ENCODE data around the gene VSIG10L2.
"Not testable (repeated sequence)": the region's sequence is repeated elsewhere in the genome, so short reads cannot be mapped to it uniquely, and the experiment has no call there.

Gene VSIG10L2

GRCh38 chr11:125945797-125946520, at the start of gene VSIG10L2:
VSIG10L2 (plus strand) TSS chr11:125946044; CDS start chr11:125946056, 12 bp downstream.
- no peak for DNase-seq

GRCh38 chr11:125901872-125902271, 44.0 kb upstream of the VSIG10L2 start:
- no peak for DNase-seq

- DNase-seq: no peak
These were observed 43.4 kb upstream of the VSIG10L2 start for GRCh38 chr11:125902277-125902926.

GRCh38 chr11:125902927-125903710, 42.7 kb upstream of the VSIG10L2 start, which contains the start of gene PUS3:
PUS3 (minus strand) TSS chr11:125903206; CDS start chr11:125896284, 6,922 bp downstream.
- DNase-seq: peak; percentile 77 to 81

- DNase-seq: no peak
These were observed 41.9 kb upstream of the VSIG10L2 start, which contains the start of gene DDX25 for GRCh38 chr11:125903711-125904659. DDX25 (plus strand) TSS chr11:125904508; CDS start chr11:125904518, 10 bp downstream.

- DNase-seq: no peak
These were observed 41.2 kb upstream of the VSIG10L2 start for GRCh38 chr11:125904678-125905077.

- no peak for DNase-seq
These were observed 35.5 kb upstream of the VSIG10L2 start for GRCh38 chr11:125910226-125910849.

- not testable (repeated sequence) for DNase-seq
These were observed 31.2 kb upstream of the VSIG10L2 start for GRCh38 chr11:125914601-125915000.

- no peak for DNase-seq
These were observed 29.0 kb upstream of the VSIG10L2 start for GRCh38 chr11:125916683-125917347.

- DNase-seq: no peak
These were observed 27.6 kb upstream of the VSIG10L2 start for GRCh38 chr11:125918140-125918840.

GRCh38 chr11:125921042-125921441, 24.8 kb upstream of the VSIG10L2 start:
- no peak for DNase-seq

- DNase-seq: no peak
These were observed 23.7 kb upstream of the VSIG10L2 start for GRCh38 chr11:125922156-125922555.

- DNase-seq: peak; percentile 16 to 81
These were observed 22.7 kb upstream of the VSIG10L2 start for GRCh38 chr11:125923012-125923579.

- DNase-seq: no peak
These were observed 22.2 kb upstream of the VSIG10L2 start for GRCh38 chr11:125923633-125924032.

- DNase-seq: no peak
These were observed 21.3 kb upstream of the VSIG10L2 start for GRCh38 chr11:125924384-125925007.

GRCh38 chr11:125925247-125925740, 20.6 kb upstream of the VSIG10L2 start:
- DNase-seq: no peak

- DNase-seq: no peak
These were observed 20.0 kb upstream of the VSIG10L2 start for GRCh38 chr11:125925804-125926203.

- no peak for DNase-seq
These were observed 19.2 kb upstream of the VSIG10L2 start for GRCh38 chr11:125926682-125927081.

GRCh38 chr11:125929445-125930075, 16.3 kb upstream of the VSIG10L2 start:
- DNase-seq: no peak
